ENCODE measurements around the gene EMC8. TPM values are rescaled to one million over a fixed set of nuclear protein-coding genes. Genes with fewer than 3 reads are reported as not detected.

The EMC8 gene
- total and polyA plus RNA-seq, 2 experiments from 2014 or later = 51.1 to 69.4 TPM

GRCh38 chr16:85730186-85730465 lies 69.2 kb downstream of the EMC8 start:
- no peaks in the 10 kb centered on the region for H4K20me1 ChIP-seq (replicated peaks; ENCODE audit: insufficient read depth)
- no peaks in the 10 kb centered on the region for H3F3A ChIP-seq (replicated peaks; ENCODE audit: low read depth)
- H3K36me3 ChIP-seq (ENCODE audit: insufficient read depth) = no peaks in the 10 kb centered on the region
- Mint-ChIP-seq H3K9me3 (no peaks in the 10 kb centered on the region), H3K4me1 (peaks cover 17% of the 10 kb centered on the region), H3K27me3 (ENCODE audit: insufficient read depth, low read depth, poor library complexity) (peaks cover 18% of the 10 kb centered on the region), H3K36me3 (ENCODE audit: low read depth) (no peaks in the 10 kb centered on the region; the same call in 2 of the 3 replicates), H3K4me3 (no peak overlapping the region), H3K27ac (no peak overlapping the region)
- no peaks in the 10 kb centered on the region for H3K4me1 ChIP-seq (ENCODE audit: insufficient read depth)
- DNase-seq (ENCODE audit: low spot score) (no peak), ATAC-seq (no peak)
- no peak overlapping the region for H2AFZ ChIP-seq
- H3K27me3 ChIP-seq (ENCODE audit: insufficient read depth) = no peaks in the 10 kb centered on the region
- H3K27ac ChIP-seq (ENCODE audit: low read depth) = no peak overlapping the region
- TF ChIP-seq REST (IDR thresholded peaks at IDR 0.05; ENCODE audit: unreplicated experiment) = no peak
- no peak for TF ChIP-seq CREB1 (CRISPR knock-in tag; IDR thresholded peaks at IDR 0.05; ENCODE audit: low read depth)
- no peak for TF ChIP-seq ZNF114 (CRISPR knock-in tag; IDR thresholded peaks at IDR 0.05)
- TF ChIP-seq EZH2phosphoT487 (IDR thresholded peaks at IDR 0.05; ENCODE audit: unreplicated experiment) = no peak
- TF ChIP-seq, protein P1, sequence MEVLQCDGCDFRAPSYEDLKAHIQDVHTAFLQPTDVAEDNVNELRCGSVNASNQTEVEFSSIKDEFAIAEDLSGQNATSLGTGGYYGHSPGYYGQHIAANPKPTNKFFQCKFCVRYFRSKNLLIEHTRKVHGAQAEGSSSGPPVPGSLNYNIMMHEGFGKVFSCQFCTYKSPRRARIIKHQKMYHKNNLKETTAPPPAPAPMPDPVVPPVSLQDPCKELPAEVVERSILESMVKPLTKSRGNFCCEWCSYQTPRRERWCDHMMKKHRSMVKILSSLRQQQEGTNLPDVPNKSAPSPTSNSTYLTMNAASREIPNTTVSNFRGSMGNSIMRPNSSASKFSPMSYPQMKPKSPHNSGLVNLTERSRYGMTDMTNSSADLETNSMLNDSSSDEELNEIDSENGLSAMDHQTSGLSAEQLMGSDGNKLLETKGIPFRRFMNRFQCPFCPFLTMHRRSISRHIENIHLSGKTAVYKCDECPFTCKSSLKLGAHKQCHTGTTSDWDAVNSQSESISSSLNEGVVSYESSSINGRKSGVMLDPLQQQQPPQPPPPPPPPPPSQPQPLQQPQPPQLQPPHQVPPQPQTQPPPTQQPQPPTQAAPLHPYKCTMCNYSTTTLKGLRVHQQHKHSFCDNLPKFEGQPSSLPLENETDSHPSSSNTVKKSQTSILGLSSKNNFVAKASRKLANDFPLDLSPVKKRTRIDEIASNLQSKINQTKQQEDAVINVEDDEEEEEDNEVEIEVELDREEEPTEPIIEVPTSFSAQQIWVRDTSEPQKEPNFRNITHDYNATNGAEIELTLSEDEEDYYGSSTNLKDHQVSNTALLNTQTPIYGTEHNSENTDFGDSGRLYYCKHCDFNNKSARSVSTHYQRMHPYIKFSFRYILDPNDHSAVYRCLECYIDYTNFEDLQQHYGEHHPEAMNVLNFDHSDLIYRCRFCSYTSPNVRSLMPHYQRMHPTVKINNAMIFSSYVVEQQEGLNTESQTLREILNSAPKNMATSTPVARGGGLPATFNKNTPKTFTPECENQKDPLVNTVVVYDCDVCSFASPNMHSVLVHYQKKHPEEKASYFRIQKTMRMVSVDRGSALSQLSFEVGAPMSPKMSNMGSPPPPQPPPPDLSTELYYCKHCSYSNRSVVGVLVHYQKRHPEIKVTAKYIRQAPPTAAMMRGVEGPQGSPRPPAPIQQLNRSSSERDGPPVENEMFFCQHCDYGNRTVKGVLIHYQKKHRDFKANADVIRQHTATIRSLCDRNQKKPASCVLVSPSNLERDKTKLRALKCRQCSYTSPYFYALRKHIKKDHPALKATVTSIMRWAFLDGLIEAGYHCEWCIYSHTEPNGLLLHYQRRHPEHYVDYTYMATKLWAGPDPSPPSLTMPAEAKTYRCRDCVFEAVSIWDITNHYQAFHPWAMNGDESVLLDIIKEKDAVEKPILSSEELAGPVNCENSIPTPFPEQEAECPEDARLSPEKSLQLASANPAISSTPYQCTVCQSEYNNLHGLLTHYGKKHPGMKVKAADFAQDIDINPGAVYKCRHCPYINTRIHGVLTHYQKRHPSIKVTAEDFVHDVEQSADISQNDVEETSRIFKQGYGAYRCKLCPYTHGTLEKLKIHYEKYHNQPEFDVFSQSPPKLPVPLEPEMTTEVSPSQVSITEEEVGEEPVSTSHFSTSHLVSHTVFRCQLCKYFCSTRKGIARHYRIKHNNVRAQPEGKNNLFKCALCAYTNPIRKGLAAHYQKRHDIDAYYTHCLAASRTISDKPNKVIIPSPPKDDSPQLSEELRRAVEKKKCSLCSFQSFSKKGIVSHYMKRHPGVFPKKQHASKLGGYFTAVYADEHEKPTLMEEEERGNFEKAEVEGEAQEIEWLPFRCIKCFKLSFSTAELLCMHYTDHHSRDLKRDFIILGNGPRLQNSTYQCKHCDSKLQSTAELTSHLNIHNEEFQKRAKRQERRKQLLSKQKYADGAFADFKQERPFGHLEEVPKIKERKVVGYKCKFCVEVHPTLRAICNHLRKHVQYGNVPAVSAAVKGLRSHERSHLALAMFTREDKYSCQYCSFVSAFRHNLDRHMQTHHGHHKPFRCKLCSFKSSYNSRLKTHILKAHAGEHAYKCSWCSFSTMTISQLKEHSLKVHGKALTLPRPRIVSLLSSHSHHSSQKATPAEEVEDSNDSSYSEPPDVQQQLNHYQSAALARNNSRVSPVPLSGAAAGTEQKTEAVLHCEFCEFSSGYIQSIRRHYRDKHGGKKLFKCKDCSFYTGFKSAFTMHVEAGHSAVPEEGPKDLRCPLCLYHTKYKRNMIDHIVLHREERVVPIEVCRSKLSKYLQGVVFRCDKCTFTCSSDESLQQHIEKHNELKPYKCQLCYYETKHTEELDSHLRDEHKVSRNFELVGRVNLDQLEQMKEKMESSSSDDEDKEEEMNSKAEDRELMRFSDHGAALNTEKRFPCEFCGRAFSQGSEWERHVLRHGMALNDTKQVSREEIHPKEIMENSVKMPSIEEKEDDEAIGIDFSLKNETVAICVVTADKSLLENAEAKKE (CRISPR knock-in tag; IDR thresholded peaks at IDR 0.05) = no peak
- TF ChIP-seq ZNF331 (CRISPR knock-in tag; IDR thresholded peaks at IDR 0.05; ENCODE audit: low read depth) = no peak
- TF ChIP-seq, protein P2, sequence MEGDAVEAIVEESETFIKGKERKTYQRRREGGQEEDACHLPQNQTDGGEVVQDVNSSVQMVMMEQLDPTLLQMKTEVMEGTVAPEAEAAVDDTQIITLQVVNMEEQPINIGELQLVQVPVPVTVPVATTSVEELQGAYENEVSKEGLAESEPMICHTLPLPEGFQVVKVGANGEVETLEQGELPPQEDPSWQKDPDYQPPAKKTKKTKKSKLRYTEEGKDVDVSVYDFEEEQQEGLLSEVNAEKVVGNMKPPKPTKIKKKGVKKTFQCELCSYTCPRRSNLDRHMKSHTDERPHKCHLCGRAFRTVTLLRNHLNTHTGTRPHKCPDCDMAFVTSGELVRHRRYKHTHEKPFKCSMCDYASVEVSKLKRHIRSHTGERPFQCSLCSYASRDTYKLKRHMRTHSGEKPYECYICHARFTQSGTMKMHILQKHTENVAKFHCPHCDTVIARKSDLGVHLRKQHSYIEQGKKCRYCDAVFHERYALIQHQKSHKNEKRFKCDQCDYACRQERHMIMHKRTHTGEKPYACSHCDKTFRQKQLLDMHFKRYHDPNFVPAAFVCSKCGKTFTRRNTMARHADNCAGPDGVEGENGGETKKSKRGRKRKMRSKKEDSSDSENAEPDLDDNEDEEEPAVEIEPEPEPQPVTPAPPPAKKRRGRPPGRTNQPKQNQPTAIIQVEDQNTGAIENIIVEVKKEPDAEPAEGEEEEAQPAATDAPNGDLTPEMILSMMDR (conservative IDR thresholded peaks at IDR 0.05; ENCODE audit: low read depth in 2 of 2) = no peak
- TF ChIP-seq JUNB (IDR thresholded peaks at IDR 0.05; ENCODE audit: unreplicated experiment) = no peak
- TF ChIP-seq POLR2AphosphoS5 (IDR thresholded peaks at IDR 0.05; ENCODE audit: low read depth) = no peak
- TF ChIP-seq STAT1 (IDR thresholded peaks at IDR 0.05; ENCODE audit: unreplicated experiment) = no peak
- no peak for TF ChIP-seq EZH2 (IDR thresholded peaks at IDR 0.05; ENCODE audit: low read depth, unreplicated experiment)
- TF ChIP-seq NANOG (IDR thresholded peaks at IDR 0.05; ENCODE audit: borderline replicate concordance) = no peak
- TF ChIP-seq, protein P3, sequence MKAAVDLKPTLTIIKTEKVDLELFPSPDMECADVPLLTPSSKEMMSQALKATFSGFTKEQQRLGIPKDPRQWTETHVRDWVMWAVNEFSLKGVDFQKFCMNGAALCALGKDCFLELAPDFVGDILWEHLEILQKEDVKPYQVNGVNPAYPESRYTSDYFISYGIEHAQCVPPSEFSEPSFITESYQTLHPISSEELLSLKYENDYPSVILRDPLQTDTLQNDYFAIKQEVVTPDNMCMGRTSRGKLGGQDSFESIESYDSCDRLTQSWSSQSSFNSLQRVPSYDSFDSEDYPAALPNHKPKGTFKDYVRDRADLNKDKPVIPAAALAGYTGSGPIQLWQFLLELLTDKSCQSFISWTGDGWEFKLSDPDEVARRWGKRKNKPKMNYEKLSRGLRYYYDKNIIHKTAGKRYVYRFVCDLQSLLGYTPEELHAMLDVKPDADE (IDR thresholded peaks at IDR 0.05) = no peak
- no peaks in the 10 kb centered on the region for H3K79me2 ChIP-seq (replicated peaks; ENCODE audit: insufficient read depth)
- H3K4me3 ChIP-seq = no peak overlapping the region
- H3K9me2 ChIP-seq (ENCODE audit: insufficient read depth) = no peaks in the 10 kb centered on the region
- no peak overlapping the region for H3K4me2 ChIP-seq

All from GM23338 (cell line).